Osteocyte (in vitro differentiated cells): ENCODE measurements around the gene IGFALS. TPM values are rescaled to one million over a fixed set of nuclear protein-coding genes. Genes with fewer than 3 reads are reported as not detected.
"Not testable (repeated sequence)": the region's sequence is repeated elsewhere in the genome, so short reads cannot be mapped to it uniquely, and the experiment has no call there.

Source experiments
- DNase-seq: peaks from one replicate; pipeline ENCODE4 v3.0.0; 2021; ENCODE audit warnings: mixed read lengths; ENCODE audit not compliant: unreplicated experiment; ENCODE audit errors: extremely low spot score
- H3K27ac Mint-ChIP-seq: one replicate; pipeline ENCODE4 v1.8.0; 2021; ENCODE audit warnings: mild to moderate bottlenecking, mixed read lengths; ENCODE audit not compliant: unreplicated experiment
- H3K27me3 Mint-ChIP-seq: one replicate; pipeline ENCODE4 v1.8.0; 2021; ENCODE audit warnings: mixed read lengths; ENCODE audit not compliant: unreplicated experiment
- H3K36me3 Mint-ChIP-seq: one replicate; pipeline ENCODE4 v1.8.0; 2021; ENCODE audit warnings: mixed read lengths; ENCODE audit not compliant: unreplicated experiment
- H3K4me1 Mint-ChIP-seq: one replicate; pipeline ENCODE4 v1.8.0; 2021; ENCODE audit warnings: mixed read lengths; ENCODE audit not compliant: unreplicated experiment
- H3K4me3 Mint-ChIP-seq: one replicate; pipeline ENCODE4 v1.8.0; 2021; ENCODE audit warnings: mild to moderate bottlenecking, moderate library complexity, mixed read lengths; ENCODE audit not compliant: unreplicated experiment
- H3K9me3 Mint-ChIP-seq: one replicate; pipeline ENCODE4 v1.8.0; 2021; ENCODE audit warnings: mixed read lengths; ENCODE audit not compliant: unreplicated experiment
- CTCF ChIP-seq: fragments of 200-600 bp; sonication (generic); IDR thresholded peaks from 2 replicates; pipeline ENCODE4 v1.5.0; 2021; ENCODE audit warnings: antibody characterized with exemption, mild to moderate bottlenecking, moderate library complexity
- total RNA-seq: library from RNA; stranded (reverse); gene quantifications from 2 replicates; pipeline ENCODE4 v1.2.1, GENCODE V29; 2021

IGFALS gene
- total RNA-seq, 1 donor from 2014 or later = 0.43 TPM

- DNase-seq = no peak
- Mint-ChIP-seq H3K36me3 (peaks cover 4% of the 10 kb centered on the region), H3K27me3 (no peaks in the 10 kb centered on the region), H3K27ac (no peak overlapping the region), H3K4me1 (no peaks in the 10 kb centered on the region), H3K9me3 (peaks cover 4% of the 10 kb centered on the region), H3K4me3 (no peak overlapping the region)
- TF ChIP-seq CTCF = no peak
Observed at GRCh38 chr16:1800701-1801100, 7.2 kb upstream of the IGFALS start.

GRCh38 chr16:1799263-1799662 is 5.8 kb upstream of the IGFALS start:
- H3K4me3 Mint-ChIP-seq, H3K4me1 Mint-ChIP-seq, H3K9me3 Mint-ChIP-seq: not testable (repeated sequence)

GRCh38 chr16:1794908-1795666 is 1.6 kb upstream of the IGFALS start:
- Mint-ChIP-seq H3K4me1 (no peaks in the 10 kb centered on the region), H3K27me3 (no peaks in the 10 kb centered on the region), H3K9me3 (peaks cover 4% of the 10 kb centered on the region), H3K36me3 (peaks cover 4% of the 10 kb centered on the region), H3K4me3 (no peak overlapping the region), H3K27ac (no peak overlapping the region)
- no peak for TF ChIP-seq CTCF
- DNase-seq = no peak

More at GRCh38 chr16:1799263-1799662, 5.8 kb upstream of the IGFALS start:
- not testable (repeated sequence) for DNase-seq, H3K27ac Mint-ChIP-seq, H3K27me3 Mint-ChIP-seq, H3K36me3 Mint-ChIP-seq

GRCh38 chr16:1794221-1794871 is 841 bp upstream of the IGFALS start:
- no peak for TF ChIP-seq CTCF
- H3K4me1 Mint-ChIP-seq = no peaks in the 10 kb centered on the region
- peaks cover 4% of the 10 kb centered on the region for H3K36me3 Mint-ChIP-seq
- no peaks in the 10 kb centered on the region for H3K27me3 Mint-ChIP-seq
- H3K27ac Mint-ChIP-seq = no peak overlapping the region
- DNase-seq = no peak
- H3K9me3 Mint-ChIP-seq = peaks cover 4% of the 10 kb centered on the region
- H3K4me3 Mint-ChIP-seq = no peak overlapping the region

- DNase-seq = peak; percentile 82
- no peak overlapping the region for H3K27ac Mint-ChIP-seq
- H3K4me1 Mint-ChIP-seq = no peaks in the 10 kb centered on the region
- H3K27me3 Mint-ChIP-seq = no peaks in the 10 kb centered on the region
- H3K9me3 Mint-ChIP-seq = no peaks in the 10 kb centered on the region
- H3K36me3 Mint-ChIP-seq = peaks cover 7% of the 10 kb centered on the region
- TF ChIP-seq CTCF = no peak
- no peak overlapping the region for H3K4me3 Mint-ChIP-seq
Observed at GRCh38 chr16:1792836-1793577, 498 bp downstream of the IGFALS start.
